ENCODE results near the gene GOLGA8B. TPM values are rescaled to one million over a fixed set of nuclear protein-coding genes. Genes with fewer than 3 reads are reported as not detected.
"Not testable (repeated sequence)": the region's sequence is repeated elsewhere in the genome, so short reads cannot be mapped to it uniquely, and the experiment has no call there.

The GOLGA8B gene
- polyA plus RNA-seq, 1 donor (not counting 4 experiments of a cell fraction or from before 2014, with no cell fraction given): 49.5 TPM

GRCh38 chr15:34575035-34575434 is 8.4 kb downstream of the GOLGA8B start:
- H3K27ac ChIP-seq (ENCODE audit: control insufficient read depth, insufficient read depth, low read length); H3K9me1 ChIP-seq (ENCODE audit: control insufficient read depth, extremely low read depth, insufficient read depth, low read length); dilution Hi-C loops (cut with MboI; ENCODE audit: extremely low pct_ligation_motif_present, low sequenced_read_pairs); FAIRE-seq; H3K4me2 ChIP-seq (ENCODE audit: control insufficient read depth, extremely low read depth, insufficient read depth, low read depth, low read length); DNase-seq (ENCODE audit: low read depth, low spot score); H2AFZ ChIP-seq (ENCODE audit: control insufficient read depth, low read length); H3K36me3 ChIP-seq (ENCODE audit: control insufficient read depth in 2 of 2, extremely low read depth in 1 of 2, insufficient read depth in 2 of 2, low read length in 2 of 2); H3K9me3 ChIP-seq (ENCODE audit: control insufficient read depth, low read depth, low read length); H3K4me3 ChIP-seq (ENCODE audit: control insufficient read depth in 2 of 3, extremely low read depth in 1 of 3, insufficient read depth in 2 of 3, low read depth in 1 of 3, low read length in 3 of 3); H3K9ac ChIP-seq (ENCODE audit: control insufficient read depth, extremely low read depth, insufficient read depth, low read length); H4K20me1 ChIP-seq (ENCODE audit: control insufficient read depth, extremely low read depth, insufficient read depth, low read length); H3K27me3 ChIP-seq (ENCODE audit: control insufficient read depth, extremely low read depth, insufficient read depth, low read length); H3K4me1 ChIP-seq (ENCODE audit: control insufficient read depth, extremely low read depth, insufficient read depth, low read length): not testable (repeated sequence)
- H3K79me2 ChIP-seq (ENCODE audit: control insufficient read depth, insufficient read depth, low read length): peaks cover 43% of the 10 kb centered on the region

GRCh38 chr15:34572921-34573320 is 10.5 kb downstream of the GOLGA8B start:
- H3K27me3 ChIP-seq (ENCODE audit: control insufficient read depth, extremely low read depth, insufficient read depth, low read length); H3K4me2 ChIP-seq (ENCODE audit: control insufficient read depth, extremely low read depth, insufficient read depth, low read depth, low read length); H3K4me1 ChIP-seq (ENCODE audit: control insufficient read depth, extremely low read depth, insufficient read depth, low read length); H3K9ac ChIP-seq (ENCODE audit: control insufficient read depth, extremely low read depth, insufficient read depth, low read length); H3K9me1 ChIP-seq (ENCODE audit: control insufficient read depth, extremely low read depth, insufficient read depth, low read length); DNase-seq (ENCODE audit: low read depth, low spot score); H3K27ac ChIP-seq (ENCODE audit: control insufficient read depth, insufficient read depth, low read length); H3K36me3 ChIP-seq (ENCODE audit: control insufficient read depth in 2 of 2, extremely low read depth in 1 of 2, insufficient read depth in 2 of 2, low read length in 2 of 2); H4K20me1 ChIP-seq (ENCODE audit: control insufficient read depth, extremely low read depth, insufficient read depth, low read length); H3K9me3 ChIP-seq (ENCODE audit: control insufficient read depth, low read depth, low read length); FAIRE-seq; H3K4me3 ChIP-seq (ENCODE audit: control insufficient read depth in 2 of 3, extremely low read depth in 1 of 3, insufficient read depth in 2 of 3, low read depth in 1 of 3, low read length in 3 of 3); H2AFZ ChIP-seq (ENCODE audit: control insufficient read depth, low read length); dilution Hi-C loops (cut with MboI; ENCODE audit: extremely low pct_ligation_motif_present, low sequenced_read_pairs): not testable (repeated sequence)
- peaks cover 27% of the 10 kb centered on the region for H3K79me2 ChIP-seq (ENCODE audit: control insufficient read depth, insufficient read depth, low read length)

GRCh38 chr15:34572019-34572641 is 11.3 kb downstream of the GOLGA8B start:
- FAIRE-seq; H3K9me1 ChIP-seq (ENCODE audit: control insufficient read depth, extremely low read depth, insufficient read depth, low read length); H3K9me3 ChIP-seq (ENCODE audit: control insufficient read depth, low read depth, low read length); H3K4me3 ChIP-seq (ENCODE audit: control insufficient read depth in 2 of 3, extremely low read depth in 1 of 3, insufficient read depth in 2 of 3, low read depth in 1 of 3, low read length in 3 of 3); H3K9ac ChIP-seq (ENCODE audit: control insufficient read depth, extremely low read depth, insufficient read depth, low read length); DNase-seq (ENCODE audit: low read depth, low spot score); H3K36me3 ChIP-seq (ENCODE audit: control insufficient read depth in 2 of 2, extremely low read depth in 1 of 2, insufficient read depth in 2 of 2, low read length in 2 of 2); H2AFZ ChIP-seq (ENCODE audit: control insufficient read depth, low read length); H4K20me1 ChIP-seq (ENCODE audit: control insufficient read depth, extremely low read depth, insufficient read depth, low read length); dilution Hi-C loops (cut with MboI; ENCODE audit: extremely low pct_ligation_motif_present, low sequenced_read_pairs); H3K27me3 ChIP-seq (ENCODE audit: control insufficient read depth, extremely low read depth, insufficient read depth, low read length); H3K4me2 ChIP-seq (ENCODE audit: control insufficient read depth, extremely low read depth, insufficient read depth, low read depth, low read length); H3K4me1 ChIP-seq (ENCODE audit: control insufficient read depth, extremely low read depth, insufficient read depth, low read length); H3K27ac ChIP-seq (ENCODE audit: control insufficient read depth, insufficient read depth, low read length): not testable (repeated sequence)
- peaks cover 21% of the 10 kb centered on the region for H3K79me2 ChIP-seq (ENCODE audit: control insufficient read depth, insufficient read depth, low read length)

DNA sequence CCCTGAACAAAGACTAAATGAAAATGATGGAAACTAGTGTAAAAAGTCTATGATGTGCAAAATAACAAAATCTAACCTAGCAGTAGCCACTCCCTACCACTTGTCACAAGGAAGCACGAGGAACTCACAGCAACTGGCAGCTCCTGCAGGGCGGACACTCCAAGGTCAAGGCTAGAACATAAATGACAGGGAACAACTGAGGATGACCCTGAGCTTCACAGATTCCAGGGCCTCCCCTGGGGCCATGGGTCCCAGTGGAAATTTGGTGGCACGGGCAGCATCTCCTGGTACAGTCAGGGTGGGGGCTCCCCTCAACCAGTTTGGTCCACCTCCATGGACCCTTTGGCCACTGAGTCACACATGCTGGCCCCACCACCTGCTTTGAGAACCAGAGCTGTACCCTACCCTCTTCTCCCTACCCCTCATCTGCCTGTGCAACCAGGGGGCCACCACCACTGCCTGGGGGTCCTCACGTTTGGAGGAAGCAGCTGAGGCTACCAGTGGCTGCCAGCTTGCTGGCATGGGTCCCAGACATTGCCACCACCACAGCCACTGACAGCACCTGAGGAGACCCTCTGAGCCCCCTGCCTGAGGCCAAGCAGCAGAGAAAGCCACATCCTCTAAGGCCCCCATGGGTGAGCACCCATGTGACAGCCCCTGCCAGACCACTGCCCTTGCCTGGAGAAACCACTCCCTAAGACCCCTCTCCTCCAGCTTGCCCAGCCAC is 13.6 kb downstream of the GOLGA8B start:
- H3K4me1 ChIP-seq (ENCODE audit: control insufficient read depth, extremely low read depth, insufficient read depth, low read length); H3K27ac ChIP-seq (ENCODE audit: control insufficient read depth, insufficient read depth, low read length); H3K27me3 ChIP-seq (ENCODE audit: control insufficient read depth, extremely low read depth, insufficient read depth, low read length); H3K9me3 ChIP-seq (ENCODE audit: control insufficient read depth, low read depth, low read length); DNase-seq (ENCODE audit: low read depth, low spot score); H3K79me2 ChIP-seq (ENCODE audit: control insufficient read depth, insufficient read depth, low read length); H2AFZ ChIP-seq (ENCODE audit: control insufficient read depth, low read length); FAIRE-seq; dilution Hi-C loops (cut with MboI; ENCODE audit: extremely low pct_ligation_motif_present, low sequenced_read_pairs); H3K9ac ChIP-seq (ENCODE audit: control insufficient read depth, extremely low read depth, insufficient read depth, low read length); H3K36me3 ChIP-seq (ENCODE audit: control insufficient read depth in 2 of 2, extremely low read depth in 1 of 2, insufficient read depth in 2 of 2, low read length in 2 of 2); H3K4me2 ChIP-seq (ENCODE audit: control insufficient read depth, extremely low read depth, insufficient read depth, low read depth, low read length); H4K20me1 ChIP-seq (ENCODE audit: control insufficient read depth, extremely low read depth, insufficient read depth, low read length); H3K9me1 ChIP-seq (ENCODE audit: control insufficient read depth, extremely low read depth, insufficient read depth, low read length); H3K4me3 ChIP-seq (ENCODE audit: control insufficient read depth in 2 of 3, extremely low read depth in 1 of 3, insufficient read depth in 2 of 3, low read depth in 1 of 3, low read length in 3 of 3): not testable (repeated sequence)

DNA sequence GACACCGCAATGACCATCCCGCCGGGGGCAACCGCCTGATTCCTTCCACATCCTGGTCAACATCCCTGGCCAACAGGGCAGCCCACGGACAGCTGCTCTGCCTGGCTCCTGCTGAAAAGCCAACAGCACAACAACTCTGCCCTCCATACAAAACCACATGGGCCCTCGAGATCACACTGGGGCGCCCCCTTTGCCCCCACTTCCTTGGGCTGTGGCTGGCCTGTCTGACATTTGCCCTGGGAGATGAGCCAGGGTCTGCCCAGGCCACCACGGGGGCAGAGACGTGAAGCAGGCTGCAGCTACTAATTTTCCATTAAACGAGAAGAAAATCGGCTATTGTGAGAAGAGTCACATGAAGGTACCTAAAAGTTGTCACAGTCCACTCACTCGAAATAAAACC is 16.3 kb downstream of the GOLGA8B start:
- H4K20me1 ChIP-seq (ENCODE audit: control insufficient read depth, extremely low read depth, insufficient read depth, low read length); H3K79me2 ChIP-seq (ENCODE audit: control insufficient read depth, insufficient read depth, low read length); H3K4me1 ChIP-seq (ENCODE audit: control insufficient read depth, extremely low read depth, insufficient read depth, low read length); FAIRE-seq; dilution Hi-C loops (cut with MboI; ENCODE audit: extremely low pct_ligation_motif_present, low sequenced_read_pairs); H2AFZ ChIP-seq (ENCODE audit: control insufficient read depth, low read length); H3K4me3 ChIP-seq (ENCODE audit: control insufficient read depth in 2 of 3, extremely low read depth in 1 of 3, insufficient read depth in 2 of 3, low read depth in 1 of 3, low read length in 3 of 3); H3K36me3 ChIP-seq (ENCODE audit: control insufficient read depth in 2 of 2, extremely low read depth in 1 of 2, insufficient read depth in 2 of 2, low read length in 2 of 2); H3K9me3 ChIP-seq (ENCODE audit: control insufficient read depth, low read depth, low read length); H3K9me1 ChIP-seq (ENCODE audit: control insufficient read depth, extremely low read depth, insufficient read depth, low read length); DNase-seq (ENCODE audit: low read depth, low spot score); H3K27ac ChIP-seq (ENCODE audit: control insufficient read depth, insufficient read depth, low read length); H3K27me3 ChIP-seq (ENCODE audit: control insufficient read depth, extremely low read depth, insufficient read depth, low read length); H3K9ac ChIP-seq (ENCODE audit: control insufficient read depth, extremely low read depth, insufficient read depth, low read length); H3K4me2 ChIP-seq (ENCODE audit: control insufficient read depth, extremely low read depth, insufficient read depth, low read depth, low read length): not testable (repeated sequence)
